SU-DHL-6 (cell line): ENCODE data around the gene RRM1.
A peak's percentile ranks its signal among the peaks of the same experiment; 100 is the strongest.

ENCODE experiments used
- H2AFZ ChIP-seq: fragments of 200-600 bp; sonication (generic); 2 replicates; pipeline ENCODE4 v1.6.1; 2014; ENCODE audit warnings: low read depth, mild to moderate bottlenecking, moderate library complexity, mixed read lengths, antibody characterized with exemption, low read length; ENCODE audit not compliant: severe bottlenecking
- H3F3A ChIP-seq: fragments of 200-600 bp; shearing (Covaris generic); 2 replicates; pipeline ENCODE4 v1.6.0; 2016; ENCODE audit warnings: antibody characterized with exemption, mild to moderate bottlenecking; ENCODE audit not compliant: insufficient read depth
- H3K27ac ChIP-seq: fragments of 200-600 bp; sonication (generic); 2 replicates; pipeline ENCODE4 v1.5.1; 2016; ENCODE audit warnings: low read depth, mild to moderate bottlenecking, low read length, moderate library complexity, mixed read lengths
- H3K27me3 ChIP-seq: fragments of 200-600 bp; sonication (generic), shearing (Covaris generic); 2 replicates; pipeline ENCODE4 v1.6.0; 2014; ENCODE audit warnings: mild to moderate bottlenecking, low read length
- H3K36me3 ChIP-seq: fragments of 200-600 bp; sonication (generic); 2 replicates; pipeline ENCODE4 v1.6.1; 2014; ENCODE audit warnings: mild to moderate bottlenecking, low read length, mixed read lengths
- H3K4me2 ChIP-seq: fragments of 300-600, 200-600 bp; shearing (Covaris generic), sonication (generic); 2 replicates; pipeline ENCODE4 v1.6.0; 2014; ENCODE audit warnings: low read length, low read depth, mild to moderate bottlenecking; ENCODE audit not compliant: poor library complexity, severe bottlenecking
- H3K4me3 ChIP-seq: fragments of 200-600 bp; sonication (generic); 2 replicates; pipeline ENCODE4 v1.5.1; 2014; ENCODE audit warnings: antibody characterized with exemption, low read length, mild to moderate bottlenecking, mixed read lengths; ENCODE audit not compliant: insufficient read depth, poor library complexity, severe bottlenecking
- H3K79me2 ChIP-seq: fragments of 200-600 bp; sonication (generic); 2 replicates; pipeline ENCODE4 v1.6.1; 2014; ENCODE audit warnings: mild to moderate bottlenecking, low read length, moderate library complexity; ENCODE audit not compliant: insufficient read depth
- H3K9ac ChIP-seq: fragments of 200-600 bp; sonication (generic); 2 replicates; pipeline ENCODE4 v1.7.0; 2014; ENCODE audit warnings: mild to moderate bottlenecking, low read length
- H3K9me2 ChIP-seq: fragments of 200-600 bp; sonication (generic); replicated peaks from 2 replicates; pipeline ENCODE4 v1.6.1; 2014; ENCODE audit warnings: low read length; ENCODE audit not compliant: insufficient read depth
- H3K9me3 ChIP-seq: fragments of 200-600 bp; sonication (generic); 2 replicates; pipeline ENCODE4 v1.6.1; 2014; ENCODE audit warnings: low read length, mixed read lengths; ENCODE audit not compliant: insufficient read depth
- H4K20me1 ChIP-seq: fragments of 200-600 bp; sonication (generic); 2 replicates; pipeline ENCODE4 v1.6.1; 2014; ENCODE audit warnings: low read depth, mild to moderate bottlenecking, antibody characterized with exemption, low read length, moderate library complexity, mixed read lengths
- CTCF ChIP-seq: fragments of 200-600 bp; sonication (generic); IDR thresholded peaks from one replicate; pipeline ENCODE4 v1.5.1; 2017; ENCODE audit warnings: antibody characterized with exemption, mild to moderate bottlenecking, low read length, moderate library complexity; ENCODE audit not compliant: insufficient read depth, poor library complexity, severe bottlenecking
- EZH2phosphoT487 ChIP-seq: fragments of 200-600 bp; sonication (generic), shearing (Covaris generic); conservative IDR thresholded peaks from 2 replicates; pipeline ENCODE4 v1.6.1; 2018; ENCODE audit warnings: mild to moderate bottlenecking, antibody characterized with exemption, low read length, moderate library complexity, mixed read lengths

The RRM1 gene

GRCh38 chr11:4187055-4187988 lies 92.7 kb downstream of the RRM1 start:
- Histone ChIP-seq H2AFZ (peak overlapping the region; percentile 78), H3K9me2 (no peaks in the 10 kb centered on the region), H3K9ac (peak overlapping the region; percentile 30), H3F3A (no peaks in the 10 kb centered on the region), H3K36me3 (no peaks in the 10 kb centered on the region), H3K27me3 (no peaks in the 10 kb centered on the region), H3K4me3 (peak overlapping the region; percentile 24), H4K20me1 (no peaks in the 10 kb centered on the region), H3K27ac (no peak overlapping the region), H3K79me2 (no peaks in the 10 kb centered on the region), H3K4me2 (peak overlapping the region; percentile 48), H3K9me3 (no peaks in the 10 kb centered on the region)
- peak; percentile 91 for TF ChIP-seq CTCF
- TF ChIP-seq EZH2phosphoT487 = no peak
